GM23338 (cell line): ENCODE results near the gene CENPN.

Experiments used
- CREB1 ChIP-seq: fragments of 250-450 bp; sonication (Bioruptor Pico); IDR thresholded peaks from 2 replicates; pipeline ENCODE4 v1.5.0; 2020; ENCODE audit warnings: low read depth, mild to moderate bottlenecking, moderate library complexity
- TF ChIP-seq, protein P1 (sequence below), 2 experiments: fragments of 200-600 bp in 1 of 2; sonication (generic) in 1 of 2; conservative IDR thresholded peaks; 2 replicates each; pipeline versions ENCODE4 v1.5.1 to v1.6.1; 2016 to 2017; ENCODE audit warnings: antibody characterized with exemption in 2 of 2, low read depth in 2 of 2, mild to moderate bottlenecking in 2 of 2, moderate library complexity in 1 of 2
- TF ChIP-seq, protein P2 (sequence below): IDR thresholded peaks from one replicate; pipeline ENCODE4 v1.6.1; 2018; ENCODE audit warnings: antibody characterized with exemption; ENCODE audit not compliant: unreplicated experiment

DNA sequence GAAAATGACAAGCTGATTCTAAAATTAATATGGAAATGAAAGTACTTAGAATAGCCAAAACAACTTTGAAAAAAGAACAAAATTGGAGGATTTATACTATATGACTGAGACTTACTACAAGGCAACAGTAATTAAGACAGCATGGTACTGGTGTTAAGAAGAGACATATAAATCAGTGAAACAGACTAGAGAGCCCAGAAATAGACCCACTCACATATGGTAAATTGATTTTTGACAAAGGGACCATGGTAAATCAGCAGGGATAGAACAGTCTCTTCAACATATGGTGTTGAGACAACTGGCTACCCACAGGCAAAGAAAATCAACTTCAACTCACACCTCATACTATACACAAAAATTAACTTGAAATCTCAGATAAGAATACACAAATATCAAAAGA is 13.2 kb upstream of the CENPN start:
- no peak for TF ChIP-seq CREB1 (CRISPR knock-in tag)
- TF ChIP-seq, protein P1, sequence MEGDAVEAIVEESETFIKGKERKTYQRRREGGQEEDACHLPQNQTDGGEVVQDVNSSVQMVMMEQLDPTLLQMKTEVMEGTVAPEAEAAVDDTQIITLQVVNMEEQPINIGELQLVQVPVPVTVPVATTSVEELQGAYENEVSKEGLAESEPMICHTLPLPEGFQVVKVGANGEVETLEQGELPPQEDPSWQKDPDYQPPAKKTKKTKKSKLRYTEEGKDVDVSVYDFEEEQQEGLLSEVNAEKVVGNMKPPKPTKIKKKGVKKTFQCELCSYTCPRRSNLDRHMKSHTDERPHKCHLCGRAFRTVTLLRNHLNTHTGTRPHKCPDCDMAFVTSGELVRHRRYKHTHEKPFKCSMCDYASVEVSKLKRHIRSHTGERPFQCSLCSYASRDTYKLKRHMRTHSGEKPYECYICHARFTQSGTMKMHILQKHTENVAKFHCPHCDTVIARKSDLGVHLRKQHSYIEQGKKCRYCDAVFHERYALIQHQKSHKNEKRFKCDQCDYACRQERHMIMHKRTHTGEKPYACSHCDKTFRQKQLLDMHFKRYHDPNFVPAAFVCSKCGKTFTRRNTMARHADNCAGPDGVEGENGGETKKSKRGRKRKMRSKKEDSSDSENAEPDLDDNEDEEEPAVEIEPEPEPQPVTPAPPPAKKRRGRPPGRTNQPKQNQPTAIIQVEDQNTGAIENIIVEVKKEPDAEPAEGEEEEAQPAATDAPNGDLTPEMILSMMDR (conservative IDR thresholded peaks at IDR 0.05; ENCODE audit: low read depth in 2 of 2) = no peak
- TF ChIP-seq, protein P2, sequence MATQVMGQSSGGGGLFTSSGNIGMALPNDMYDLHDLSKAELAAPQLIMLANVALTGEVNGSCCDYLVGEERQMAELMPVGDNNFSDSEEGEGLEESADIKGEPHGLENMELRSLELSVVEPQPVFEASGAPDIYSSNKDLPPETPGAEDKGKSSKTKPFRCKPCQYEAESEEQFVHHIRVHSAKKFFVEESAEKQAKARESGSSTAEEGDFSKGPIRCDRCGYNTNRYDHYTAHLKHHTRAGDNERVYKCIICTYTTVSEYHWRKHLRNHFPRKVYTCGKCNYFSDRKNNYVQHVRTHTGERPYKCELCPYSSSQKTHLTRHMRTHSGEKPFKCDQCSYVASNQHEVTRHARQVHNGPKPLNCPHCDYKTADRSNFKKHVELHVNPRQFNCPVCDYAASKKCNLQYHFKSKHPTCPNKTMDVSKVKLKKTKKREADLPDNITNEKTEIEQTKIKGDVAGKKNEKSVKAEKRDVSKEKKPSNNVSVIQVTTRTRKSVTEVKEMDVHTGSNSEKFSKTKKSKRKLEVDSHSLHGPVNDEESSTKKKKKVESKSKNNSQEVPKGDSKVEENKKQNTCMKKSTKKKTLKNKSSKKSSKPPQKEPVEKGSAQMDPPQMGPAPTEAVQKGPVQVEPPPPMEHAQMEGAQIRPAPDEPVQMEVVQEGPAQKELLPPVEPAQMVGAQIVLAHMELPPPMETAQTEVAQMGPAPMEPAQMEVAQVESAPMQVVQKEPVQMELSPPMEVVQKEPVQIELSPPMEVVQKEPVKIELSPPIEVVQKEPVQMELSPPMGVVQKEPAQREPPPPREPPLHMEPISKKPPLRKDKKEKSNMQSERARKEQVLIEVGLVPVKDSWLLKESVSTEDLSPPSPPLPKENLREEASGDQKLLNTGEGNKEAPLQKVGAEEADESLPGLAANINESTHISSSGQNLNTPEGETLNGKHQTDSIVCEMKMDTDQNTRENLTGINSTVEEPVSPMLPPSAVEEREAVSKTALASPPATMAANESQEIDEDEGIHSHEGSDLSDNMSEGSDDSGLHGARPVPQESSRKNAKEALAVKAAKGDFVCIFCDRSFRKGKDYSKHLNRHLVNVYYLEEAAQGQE = no peak
